ENCODE results near the gene RPL15. TPM values are rescaled to one million over a fixed set of nuclear protein-coding genes. Genes with fewer than 3 reads are reported as not detected.

Gene RPL15
- polyA plus RNA-seq, 1 donor (not counting 4 experiments of a cell fraction or from before 2014, with no cell fraction given) = 3,052 TPM

- no peaks in the 10 kb centered on the region for H3K9me1 ChIP-seq (ENCODE audit: control insufficient read depth, extremely low read depth, insufficient read depth, low read length)
- no peaks in the 10 kb centered on the region for H3K79me2 ChIP-seq (ENCODE audit: control insufficient read depth, insufficient read depth, low read length)
- H3K27ac ChIP-seq (ENCODE audit: control insufficient read depth, insufficient read depth, low read length) = no peak overlapping the region
- dilution Hi-C loops (cut with MboI; ENCODE audit: extremely low pct_ligation_motif_present, low sequenced_read_pairs) = no loop called here
- H2AFZ ChIP-seq (ENCODE audit: control insufficient read depth, low read length) = no peak overlapping the region
- no peak overlapping the region for H3K4me2 ChIP-seq (ENCODE audit: control insufficient read depth, extremely low read depth, insufficient read depth, low read depth, low read length)
- H3K9ac ChIP-seq (ENCODE audit: control insufficient read depth, extremely low read depth, insufficient read depth, low read length) = no peak overlapping the region
- no peak for DNase-seq (ENCODE audit: low read depth, low spot score)
- no peaks in the 10 kb centered on the region for H3K27me3 ChIP-seq (ENCODE audit: control insufficient read depth, extremely low read depth, insufficient read depth, low read length)
- H4K20me1 ChIP-seq (ENCODE audit: control insufficient read depth, extremely low read depth, insufficient read depth, low read length) = no peaks in the 10 kb centered on the region
- no peak overlapping the region for H3K4me3 ChIP-seq (ENCODE audit: control insufficient read depth in 2 of 3, extremely low read depth in 1 of 3, insufficient read depth in 2 of 3, low read depth in 1 of 3, low read length in 3 of 3)
- H3K36me3 ChIP-seq (ENCODE audit: control insufficient read depth in 2 of 2, extremely low read depth in 1 of 2, insufficient read depth in 2 of 2, low read length in 2 of 2) = peaks cover 0 to 4% of the 10 kb centered on the region in 2 experiments
- FAIRE-seq = no peak
- no peaks in the 10 kb centered on the region for H3K4me1 ChIP-seq (ENCODE audit: control insufficient read depth, extremely low read depth, insufficient read depth, low read length)
- no peaks in the 10 kb centered on the region for H3K9me3 ChIP-seq (ENCODE audit: control insufficient read depth, low read depth, low read length)
- TF ChIP-seq EZH2 (IDR thresholded peaks at IDR 0.05; ENCODE audit: low read length) (no peak), CTCF (optimal IDR thresholded peaks at IDR 0.05 in 1 of 3, IDR thresholded peaks at IDR 0.05 in 1 of 3, conservative IDR thresholded peaks at IDR 0.05 in 1 of 3; ENCODE audit: extremely low read depth in 1 of 3, insufficient read depth in 2 of 3, low read length in 3 of 3) (no peak)
Measured at GRCh38 chr3:23904545-23904944, 12.4 kb upstream of the RPL15 start.

- dilution Hi-C loops (cut with MboI; ENCODE audit: extremely low pct_ligation_motif_present, low sequenced_read_pairs) = no loop called here
- H3K79me2 ChIP-seq (ENCODE audit: control insufficient read depth, insufficient read depth, low read length) = peaks cover 3% of the 10 kb centered on the region
- no peak overlapping the region for H3K9ac ChIP-seq (ENCODE audit: control insufficient read depth, extremely low read depth, insufficient read depth, low read length)
- H3K36me3 ChIP-seq (ENCODE audit: control insufficient read depth in 2 of 2, extremely low read depth in 1 of 2, insufficient read depth in 2 of 2, low read length in 2 of 2) = peaks cover 0 to 4% of the 10 kb centered on the region in 2 experiments
- no peak overlapping the region for H3K4me3 ChIP-seq (ENCODE audit: control insufficient read depth in 2 of 3, extremely low read depth in 1 of 3, insufficient read depth in 2 of 3, low read depth in 1 of 3, low read length in 3 of 3)
- H3K27ac ChIP-seq (ENCODE audit: control insufficient read depth, insufficient read depth, low read length) = no peak overlapping the region
- FAIRE-seq = no peak
- no peak overlapping the region for H3K4me2 ChIP-seq (ENCODE audit: control insufficient read depth, extremely low read depth, insufficient read depth, low read depth, low read length)
- H3K27me3 ChIP-seq (ENCODE audit: control insufficient read depth, extremely low read depth, insufficient read depth, low read length) = no peaks in the 10 kb centered on the region
- H3K4me1 ChIP-seq (ENCODE audit: control insufficient read depth, extremely low read depth, insufficient read depth, low read length) = no peaks in the 10 kb centered on the region
- no peaks in the 10 kb centered on the region for H3K9me1 ChIP-seq (ENCODE audit: control insufficient read depth, extremely low read depth, insufficient read depth, low read length)
- no peak overlapping the region for H2AFZ ChIP-seq (ENCODE audit: control insufficient read depth, low read length)
- no peaks in the 10 kb centered on the region for H3K9me3 ChIP-seq (ENCODE audit: control insufficient read depth, low read depth, low read length)
- no peaks in the 10 kb centered on the region for H4K20me1 ChIP-seq (ENCODE audit: control insufficient read depth, extremely low read depth, insufficient read depth, low read length)
- DNase-seq (ENCODE audit: low read depth, low spot score) = no peak
- no peak for TF ChIP-seq EZH2 (IDR thresholded peaks at IDR 0.05; ENCODE audit: low read length)
- TF ChIP-seq CTCF (optimal IDR thresholded peaks at IDR 0.05 in 1 of 3, IDR thresholded peaks at IDR 0.05 in 1 of 3, conservative IDR thresholded peaks at IDR 0.05 in 1 of 3; ENCODE audit: extremely low read depth in 1 of 3, insufficient read depth in 2 of 3, low read length in 3 of 3) = no peak
Measured at GRCh38 chr3:23909341-23909740, 7.6 kb upstream of the RPL15 start.
